Activated naive CD8-positive, alpha-beta T cell treated with anti-CD3 and anti-CD28 coated beads for 36 hours (primary cell): ENCODE data around the gene CUL9. TPM values are rescaled to one million over a fixed set of nuclear protein-coding genes. Genes with fewer than 3 reads are reported as not detected.

Experiments used
- DNase-seq: peaks from one replicate; pipeline ENCODE4 v3.0.0; 2021
- H3K27ac Mint-ChIP-seq: one replicate; pipeline ENCODE4 v1.8.0; 2022; ENCODE audit warnings: mild to moderate bottlenecking, moderate library complexity, mixed read lengths
- H3K27me3 Mint-ChIP-seq: one replicate; pipeline ENCODE4 v1.8.0; 2022; ENCODE audit warnings: mild to moderate bottlenecking, mixed read lengths
- H3K36me3 Mint-ChIP-seq: one replicate; pipeline ENCODE4 v1.8.0; 2021; ENCODE audit warnings: mild to moderate bottlenecking, mixed read lengths
- H3K4me1 Mint-ChIP-seq: one replicate; pipeline ENCODE4 v1.8.0; 2021; ENCODE audit warnings: mixed read lengths
- H3K4me3 Mint-ChIP-seq: one replicate; pipeline ENCODE4 v1.8.0; 2022; ENCODE audit warnings: mild to moderate bottlenecking, moderate library complexity, mixed read lengths
- H3K9me3 Mint-ChIP-seq: one replicate; pipeline ENCODE4 v1.8.0; 2022; ENCODE audit warnings: mixed read lengths
- total RNA-seq, 2 experiments: library from RNA; stranded (reverse); gene quantifications; one replicate each; pipeline ENCODE4 v1.2.3, GENCODE V29; 2021

Gene CUL9
- total RNA-seq, 2 experiments from 2014 or later: 31.3 to 31.5 TPM

- Mint-ChIP-seq H3K4me3 (no peak overlapping the region), H3K4me1 (peaks cover 16% of the 10 kb centered on the region), H3K36me3 (no peaks in the 10 kb centered on the region), H3K9me3 (no peaks in the 10 kb centered on the region), H3K27ac (no peak overlapping the region), H3K27me3 (peaks cover 41% of the 10 kb centered on the region)
- DNase-seq: no peak
These were observed 89.9 kb downstream of the CUL9 start for GRCh38 chr6:43271944-43272343.

- Mint-ChIP-seq H3K9me3 (no peaks in the 10 kb centered on the region), H3K4me1 (peaks cover 16% of the 10 kb centered on the region), H3K27me3 (peaks cover 55% of the 10 kb centered on the region), H3K27ac (no peak overlapping the region), H3K4me3 (no peak overlapping the region), H3K36me3 (no peaks in the 10 kb centered on the region)
- DNase-seq: no peak
These were observed 91.7 kb downstream of the CUL9 start for GRCh38 chr6:43273707-43274106.

Other genes starting within 250 kb of the CUL9 start
- under 1 TPM; 0.20 to 0.35 TPM for gene GNMT, start 221.4 kb upstream of the CUL9 start, total RNA-seq
- gene PEX6, start 203.0 kb upstream of the CUL9 start, total RNA-seq: 10 to 100 TPM; 15.2 to 16.7 TPM
- gene PPP2R5D, start 197.6 kb upstream of the CUL9 start, total RNA-seq: 10 to 100 TPM; 43.0 to 43.4 TPM
- gene MEA1, start 168.2 kb upstream of the CUL9 start, total RNA-seq: 100 to 1,000 TPM in 1 of 2 experiments, 10 to 100 TPM in 1; 98.6 to 105 TPM
- gene KLHDC3, start 167.9 kb upstream of the CUL9 start, total RNA-seq: 10 to 100 TPM; 65.8 to 66.1 TPM
- gene RRP36, start 160.6 kb upstream of the CUL9 start, total RNA-seq: 10 to 100 TPM; 87.6 to 93.0 TPM
- gene CUL7, start 128.3 kb upstream of the CUL9 start, total RNA-seq: 10 to 100 TPM in 1 of 2 experiments, 1 to 10 TPM in 1; 9.3 to 10.2 TPM
- gene MRPL2, start 122.8 kb upstream of the CUL9 start, total RNA-seq: 100 to 1,000 TPM; 112 to 113 TPM
- gene KLC4, start 122.6 kb upstream of the CUL9 start, total RNA-seq: 1 to 10 TPM; 9.5 to 10.0 TPM
- gene PTK7, start 105.9 kb upstream of the CUL9 start, total RNA-seq: 1 to 10 TPM; 3.3 to 3.9 TPM
- 10 to 100 TPM; 49.1 to 49.9 TPM for gene SRF, start 10.9 kb upstream of the CUL9 start, total RNA-seq
- 10 to 100 TPM; 55.8 to 56.1 TPM for gene DNPH1, start 47.3 kb downstream of the CUL9 start, total RNA-seq
- gene TTBK1, start 61.3 kb downstream of the CUL9 start, total RNA-seq: under 1 TPM; 0.12 to 0.14 TPM
- not detected for gene SLC22A7, start 116.1 kb downstream of the CUL9 start, total RNA-seq
- 1 to 10 TPM; 1.4 to 1.5 TPM for gene CRIP3, start 126.6 kb downstream of the CUL9 start, total RNA-seq
- 10 to 100 TPM in 1 of 2 experiments, 1 to 10 TPM in 1; 10.0 to 10.1 TPM for gene ZNF318, start 187.5 kb downstream of the CUL9 start, total RNA-seq
- gene ABCC10, start 245.3 kb downstream of the CUL9 start, total RNA-seq: 10 to 100 TPM; 22.9 to 24.3 TPM